ENCODE results near the gene ALS2CL.

- TF ChIP-seq FOXK2 (IDR thresholded peaks at IDR 0.05) (no peak), FOXM1 (IDR thresholded peaks at IDR 0.05; ENCODE audit: borderline replicate concordance) (no peak), L3MBTL2 (conservative IDR thresholded peaks at IDR 0.05) (no peak), BHLHE40 (IDR thresholded peaks at IDR 0.05; ENCODE audit: borderline replicate concordance) (no peak)
Observed at GRCh38 chr3:46640927-46641326, 52.6 kb downstream of the ALS2CL start.
